ENCODE results near the gene SLC4A5. TPM values are rescaled to one million over a fixed set of nuclear protein-coding genes. Genes with fewer than 3 reads are reported as not detected.

SLC4A5 gene
- total RNA-seq, 1 experiment from 2014 or later: 1.8 TPM

DNA sequence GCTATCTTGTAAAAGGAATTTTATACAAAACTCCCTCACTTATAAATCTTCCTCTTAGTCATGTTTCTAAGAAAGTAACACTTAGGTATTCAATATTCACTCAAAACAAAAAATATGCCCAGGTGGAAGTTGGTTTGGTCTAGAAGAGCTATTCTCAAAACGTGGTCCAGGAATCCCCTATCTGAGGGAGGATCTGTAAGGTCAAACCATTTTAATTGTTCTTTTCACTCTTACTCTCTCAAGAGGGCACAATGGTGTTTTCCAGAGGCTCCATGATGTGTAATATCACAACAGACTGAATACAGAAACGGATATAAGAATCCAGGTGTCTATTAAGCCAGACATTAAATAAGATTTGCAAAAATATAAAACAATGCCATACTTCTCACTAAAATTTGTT, 174.5 kb downstream of the SLC4A5 start (continued):
- TF ChIP-seq EMX1 (CRISPR knock-in tag; IDR thresholded peaks at IDR 0.05) (no peak), ZNF219 (CRISPR knock-in tag; IDR thresholded peaks at IDR 0.05; ENCODE audit: borderline replicate concordance) (no peak), ELF4 (CRISPR knock-in tag; IDR thresholded peaks at IDR 0.05; ENCODE audit: low read depth) (no peak), NFATC4 (CRISPR knock-in tag; IDR thresholded peaks at IDR 0.05) (no peak), E2F4 (CRISPR knock-in tag; IDR thresholded peaks at IDR 0.05; ENCODE audit: borderline replicate concordance, low read depth) (no peak), ATF6 (CRISPR knock-in tag; IDR thresholded peaks at IDR 0.05) (no peak), GRHL2 (CRISPR knock-in tag; IDR thresholded peaks at IDR 0.05; ENCODE audit: insufficient replicate concordance, severe bottlenecking) (no peak), CBFB (CRISPR knock-in tag; IDR thresholded peaks at IDR 0.05; ENCODE audit: low read depth) (no peak)

Other genes with a start within 250 kb of the SLC4A5 start
- 58.2 to 66.1 TPM (median 65.8 TPM) in 3 replicates for gene BOLA3, start 195.5 kb downstream of the SLC4A5 start, total RNA-seq (2021)
- 84.9 to 92.6 TPM (median 88.2 TPM) in 3 replicates for gene MOB1A, start 164.5 kb downstream of the SLC4A5 start, total RNA-seq (2021)
- 192 to 251 TPM (median 193 TPM) in 3 replicates for gene MTHFD2, start 144.8 kb downstream of the SLC4A5 start, total RNA-seq (2021)
- gene DCTN1, start 36.9 kb upstream of the SLC4A5 start, total RNA-seq (2021): 165 to 179 TPM (median 168 TPM) in 3 replicates
- gene C2orf81, start 78.2 kb upstream of the SLC4A5 start, total RNA-seq (2021): 2.9 to 3.6 TPM (median 3.3 TPM) in 3 replicates
- gene WDR54, start 78.3 kb upstream of the SLC4A5 start, total RNA-seq (2021): 55.2 to 95.7 TPM (median 89.3 TPM) in 3 replicates
- 66.6 to 80.1 TPM (median 67.7 TPM) in 3 replicates for gene RTKN, start 98.5 kb upstream of the SLC4A5 start, total RNA-seq (2021)
- 15.8 to 20.2 TPM (median 17.3 TPM) in 3 replicates for gene INO80B, start 111.7 kb upstream of the SLC4A5 start, total RNA-seq (2021)
- 66.0 to 86.6 TPM (median 86.0 TPM) in 3 replicates for gene WBP1, start 115.0 kb upstream of the SLC4A5 start, total RNA-seq (2021)
- 63.3 to 73.7 TPM (median 67.6 TPM) in 3 replicates for gene MOGS, start 122.0 kb upstream of the SLC4A5 start, total RNA-seq (2021)
- gene MRPL53, start 129.3 kb upstream of the SLC4A5 start, total RNA-seq (2021): 52.1 to 62.6 TPM (median 55.0 TPM) in 3 replicates
- 10.0 to 14.0 TPM (median 10.4 TPM) in 3 replicates for gene CCDC142, start 139.6 kb upstream of the SLC4A5 start, total RNA-seq (2021)
- 32.6 to 38.3 TPM (median 36.2 TPM) in 3 replicates for gene TTC31, start 139.7 kb upstream of the SLC4A5 start, total RNA-seq (2021)
- gene LBX2, start 156.2 kb upstream of the SLC4A5 start, total RNA-seq (2021): 1.0 to 1.8 TPM (median 1.8 TPM) in 3 replicates
- gene PCGF1, start 164.3 kb upstream of the SLC4A5 start, total RNA-seq (2021): 13.7 to 15.7 TPM (median 15.4 TPM) in 3 replicates
- 0.18 to 0.39 TPM (median 0.26 TPM) in 3 replicates for gene TLX2, start 171.0 kb upstream of the SLC4A5 start, total RNA-seq (2021)
- gene DQX1, start 182.8 kb upstream of the SLC4A5 start, total RNA-seq (2021): 1.2 to 1.9 TPM (median 1.3 TPM) in 3 replicates
- gene AUP1, start 186.3 kb upstream of the SLC4A5 start, total RNA-seq (2021): 78.1 to 84.9 TPM (median 80.9 TPM) in 3 replicates
- 25.6 to 30.0 TPM (median 26.8 TPM) in 3 replicates for gene HTRA2, start 186.5 kb upstream of the SLC4A5 start, total RNA-seq (2021)
- gene LOXL3, start 210.5 kb upstream of the SLC4A5 start, total RNA-seq (2021): 21.1 to 27.2 TPM (median 23.9 TPM) in 3 replicates
- 15.3 to 16.9 TPM (median 15.9 TPM) in 3 replicates for gene DOK1, start 211.3 kb upstream of the SLC4A5 start, total RNA-seq (2021)